Caco-2 (cell line): ENCODE results near the gene KRT3. TPM values are rescaled to one million over a fixed set of nuclear protein-coding genes. Genes with fewer than 3 reads are reported as not detected.

Experiments
- BruUV-seq: library from RNA; stranded (reverse); fragments of 400-500 nt; replicated peaks from 2 replicates; lab custom pipeline; 2021; lab: Mats Ljungman, UMichigan
- CTCF ChIA-PET: fragments of 300-600 bp; sonication (Branson Sonifier 250); formaldehyde crosslinking; loops from one replicate; lab custom pipeline; 2022; ENCODE audit warnings: antibody characterized with exemption; lab: Charles Lee
- POLR2A ChIA-PET: fragments of 300-600 bp; sonication (Branson Sonifier 250); formaldehyde crosslinking; loops from one replicate; lab custom pipeline; 2022; ENCODE audit warnings: antibody characterized with exemption; lab: Charles Lee
- DNase-seq, 2 experiments: peaks; one replicate each; pipeline versions ENCODE4 v3.0.0 to v3.0.0-alpha.2; 2020 to 2022
- H3K27me3 ChIP-seq: replicated peaks from 2 replicates; pipeline ENCODE4 v1.6.0; 2011; ENCODE audit warnings: low read length; ENCODE audit not compliant: control insufficient read depth, insufficient read depth
- H3K36me3 ChIP-seq: 2 replicates; pipeline ENCODE4 v1.5.1; 2011; ENCODE audit warnings: low read length; ENCODE audit not compliant: control insufficient read depth, insufficient read depth
- H3K4me1 ChIP-seq: fragments of 250-450 bp; sonication (Bioruptor Pico); 2 replicates; pipeline ENCODE4 v1.5.1; 2020; ENCODE audit warnings: mild to moderate bottlenecking
- H3K4me3 ChIP-seq: 2 replicates; pipeline ENCODE4 v1.5.1; 2011; ENCODE audit warnings: low read depth, mild to moderate bottlenecking, control low read depth, low read length
- H3K9me3 ChIP-seq: fragments of 250-450 bp; sonication (Bioruptor Pico); 2 replicates; pipeline ENCODE4 v1.5.1; 2020; ENCODE audit warnings: mild to moderate bottlenecking, moderate library complexity
- H3K27ac Mint-ChIP-seq: one replicate; pipeline ENCODE4 v1.8.0; 2022; ENCODE audit warnings: mixed read lengths; ENCODE audit not compliant: unreplicated experiment
- H3K27me3 Mint-ChIP-seq: one replicate; pipeline ENCODE4 v1.8.0; 2022; ENCODE audit warnings: mixed read lengths; ENCODE audit not compliant: insufficient read depth, unreplicated experiment
- H3K36me3 Mint-ChIP-seq: one replicate; pipeline ENCODE4 v1.8.0; 2022; ENCODE audit warnings: mild to moderate bottlenecking, mixed read lengths; ENCODE audit not compliant: insufficient read depth, unreplicated experiment
- H3K4me1 Mint-ChIP-seq: one replicate; pipeline ENCODE4 v1.8.0; 2022; ENCODE audit warnings: low read depth, mixed read lengths; ENCODE audit not compliant: unreplicated experiment
- H3K4me3 Mint-ChIP-seq: one replicate; pipeline ENCODE4 v1.8.0; 2022; ENCODE audit warnings: mild to moderate bottlenecking, moderate library complexity, mixed read lengths; ENCODE audit not compliant: unreplicated experiment
- H3K9me3 Mint-ChIP-seq: one replicate; pipeline ENCODE4 v1.8.0; 2022; ENCODE audit warnings: mixed read lengths; ENCODE audit not compliant: unreplicated experiment
- CTCF ChIP-seq, 2 experiments: fragments of 200-600 bp in 1 of 2; IDR thresholded peaks; 1 replicate in 1 of 2; 2 replicates in 1 of 2; pipeline versions ENCODE4 v1.5.1 to v1.8.0; 2011 to 2022; ENCODE audit warnings: antibody characterized with exemption in 1 of 2, control low read depth in 1 of 2, inconsistent platforms in 1 of 2, low read depth in 1 of 2, low read length in 1 of 2, mild to moderate bottlenecking in 1 of 2, moderate library complexity in 1 of 2; ENCODE audit not compliant: insufficient read depth in 1 of 2, severe bottlenecking in 1 of 2, unreplicated experiment in 1 of 2
- intact Hi-C: fragments of 100-400 bp; cut with micrococcal nuclease; formaldehyde crosslinking; loops from one replicate; pipeline ENCODE4 v1.10.0; 2022; ENCODE audit not compliant: unreplicated experiment
- total RNA-seq: library from RNA; stranded (reverse); gene quantifications from 2 replicates; pipeline ENCODE4 v1.2.3, GENCODE V29; 2022

Gene KRT3
- total RNA-seq, 1 experiment from 2014 or later = not detected

GRCh38 chr12:52802442-52802841 is 6.5 kb upstream of the KRT3 start:
- intact Hi-C loops = no loop called here
- POLR2A ChIA-PET = no interaction called here

DNA sequence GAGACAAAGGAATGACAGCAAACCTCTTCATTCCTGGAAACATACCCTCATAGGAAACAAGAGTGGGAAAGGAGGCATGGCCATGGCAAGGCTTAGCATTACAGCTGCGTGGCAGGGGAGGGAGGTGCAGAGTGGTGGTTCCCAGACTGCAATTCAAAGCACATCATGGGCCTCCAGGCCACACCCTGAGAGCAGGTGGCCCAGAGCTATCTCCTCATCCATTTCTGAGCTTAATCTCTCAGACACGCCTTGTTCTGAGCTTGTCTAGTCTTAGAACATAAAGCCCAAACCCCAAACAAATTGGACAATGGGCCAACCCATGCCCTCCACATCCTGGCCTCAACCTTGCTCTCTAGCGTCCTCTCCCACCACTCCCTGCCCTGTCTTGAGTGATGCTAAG is 5.9 kb upstream of the KRT3 start:
- Histone ChIP-seq H3K27me3 (no peaks in the 10 kb centered on the region), H3K9me3 (no peaks in the 10 kb centered on the region), H3K4me1 (peaks cover 21% of the 10 kb centered on the region), H3K36me3 (no peaks in the 10 kb centered on the region), H3K4me3 (no peak overlapping the region)
- Mint-ChIP-seq H3K9me3 (peaks cover 10% of the 10 kb centered on the region), H3K27ac (no peak overlapping the region), H3K4me3 (no peak overlapping the region), H3K36me3 (no peaks in the 10 kb centered on the region), H3K27me3 (no peaks in the 10 kb centered on the region), H3K4me1 (peaks cover 28% of the 10 kb centered on the region)
- no TSS peak for BruUV-seq
- no peak for TF ChIP-seq CTCF (IDR thresholded peaks at IDR 0.05; ENCODE audit: insufficient read depth in 1 of 2, low read depth in 1 of 2, low read length in 1 of 2, severe bottlenecking in 1 of 2, unreplicated experiment in 1 of 2)
- intact Hi-C loops = no loop called here
- no peak for DNase-seq
- CTCF ChIA-PET = no interaction called here
- POLR2A ChIA-PET = no interaction called here

More at GRCh38 chr12:52802442-52802841, 6.5 kb upstream of the KRT3 start:
- Histone ChIP-seq H3K27me3 (no peaks in the 10 kb centered on the region), H3K9me3 (no peaks in the 10 kb centered on the region), H3K4me3 (no peak overlapping the region), H3K36me3 (no peaks in the 10 kb centered on the region), H3K4me1 (peaks cover 21% of the 10 kb centered on the region)
- Mint-ChIP-seq H3K36me3 (no peaks in the 10 kb centered on the region), H3K4me1 (peaks cover 28% of the 10 kb centered on the region), H3K4me3 (no peak overlapping the region), H3K9me3 (peaks cover 10% of the 10 kb centered on the region), H3K27ac (no peak overlapping the region), H3K27me3 (no peaks in the 10 kb centered on the region)
- no TSS peak for BruUV-seq
- DNase-seq = no peak
- no peak for TF ChIP-seq CTCF (IDR thresholded peaks at IDR 0.05; ENCODE audit: insufficient read depth in 1 of 2, low read depth in 1 of 2, low read length in 1 of 2, severe bottlenecking in 1 of 2, unreplicated experiment in 1 of 2)
- CTCF ChIA-PET = interaction anchor here (0.6 to 0.7 kb wide), 2 partner anchors 16 to 177 kb away, joined by 3 read pairs; no protein-coding TSS in a partner anchor

DNA sequence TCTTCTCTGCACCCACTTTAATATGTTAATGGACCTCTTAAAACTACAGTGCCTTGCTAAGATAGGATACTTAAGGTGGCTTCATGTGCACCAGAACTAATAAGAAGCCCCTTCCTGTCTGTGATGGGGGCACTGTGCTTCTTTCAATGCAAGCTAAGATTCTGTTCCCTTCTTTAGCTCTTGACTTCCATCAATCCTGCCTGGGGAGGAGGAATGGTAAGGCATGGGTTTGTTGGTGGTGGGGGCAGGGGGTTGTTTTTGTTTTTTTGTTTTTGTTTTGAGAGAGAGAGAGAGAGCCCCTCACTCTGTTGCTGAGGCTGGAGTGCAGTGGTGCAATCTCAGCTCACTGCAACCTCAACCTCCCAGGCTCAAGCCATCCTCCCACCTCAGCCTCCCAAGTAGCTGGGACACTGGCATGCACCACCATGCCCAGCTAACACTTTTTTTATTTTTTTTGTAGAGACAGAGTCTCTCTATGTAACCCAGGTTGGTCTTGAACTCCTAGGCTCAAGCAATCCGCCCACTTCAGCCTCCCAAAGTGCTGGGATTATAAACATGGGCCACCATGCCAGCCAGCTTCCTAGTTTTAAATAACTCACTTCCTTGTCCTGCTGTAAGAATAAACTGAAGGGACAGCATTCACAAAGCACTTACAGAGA is 4.5 kb upstream of the KRT3 start:
- no peak for TF ChIP-seq CTCF (IDR thresholded peaks at IDR 0.05; ENCODE audit: insufficient read depth in 1 of 2, low read depth in 1 of 2, low read length in 1 of 2, severe bottlenecking in 1 of 2, unreplicated experiment in 1 of 2)
- no peaks in the 10 kb centered on the region for H3K27me3 ChIP-seq
- no TSS peak for BruUV-seq
- H3K9me3 ChIP-seq = no peaks in the 10 kb centered on the region
- H3K36me3 ChIP-seq = no peaks in the 10 kb centered on the region
- intact Hi-C loops = no loop called here
- peaks cover 28% of the 10 kb centered on the region for H3K4me1 Mint-ChIP-seq
- no peak for DNase-seq
- H3K27ac Mint-ChIP-seq = peak overlapping the region; percentile 28
- no peaks in the 10 kb centered on the region for H3K27me3 Mint-ChIP-seq
- ChIA-PET CTCF (no interaction called here), POLR2A (no interaction called here)
- H3K4me3 Mint-ChIP-seq = no peak overlapping the region
- no peak overlapping the region for H3K4me3 ChIP-seq
- H3K4me1 ChIP-seq = peaks cover 21% of the 10 kb centered on the region
- no peaks in the 10 kb centered on the region for H3K36me3 Mint-ChIP-seq
- H3K9me3 Mint-ChIP-seq = peaks cover 10% of the 10 kb centered on the region
